ENCODE measurements around the gene FBXL13.
"Not testable (repeated sequence)": the region's sequence is repeated elsewhere in the genome, so short reads cannot be mapped to it uniquely, and the experiment has no call there.

FBXL13 gene

DNA sequence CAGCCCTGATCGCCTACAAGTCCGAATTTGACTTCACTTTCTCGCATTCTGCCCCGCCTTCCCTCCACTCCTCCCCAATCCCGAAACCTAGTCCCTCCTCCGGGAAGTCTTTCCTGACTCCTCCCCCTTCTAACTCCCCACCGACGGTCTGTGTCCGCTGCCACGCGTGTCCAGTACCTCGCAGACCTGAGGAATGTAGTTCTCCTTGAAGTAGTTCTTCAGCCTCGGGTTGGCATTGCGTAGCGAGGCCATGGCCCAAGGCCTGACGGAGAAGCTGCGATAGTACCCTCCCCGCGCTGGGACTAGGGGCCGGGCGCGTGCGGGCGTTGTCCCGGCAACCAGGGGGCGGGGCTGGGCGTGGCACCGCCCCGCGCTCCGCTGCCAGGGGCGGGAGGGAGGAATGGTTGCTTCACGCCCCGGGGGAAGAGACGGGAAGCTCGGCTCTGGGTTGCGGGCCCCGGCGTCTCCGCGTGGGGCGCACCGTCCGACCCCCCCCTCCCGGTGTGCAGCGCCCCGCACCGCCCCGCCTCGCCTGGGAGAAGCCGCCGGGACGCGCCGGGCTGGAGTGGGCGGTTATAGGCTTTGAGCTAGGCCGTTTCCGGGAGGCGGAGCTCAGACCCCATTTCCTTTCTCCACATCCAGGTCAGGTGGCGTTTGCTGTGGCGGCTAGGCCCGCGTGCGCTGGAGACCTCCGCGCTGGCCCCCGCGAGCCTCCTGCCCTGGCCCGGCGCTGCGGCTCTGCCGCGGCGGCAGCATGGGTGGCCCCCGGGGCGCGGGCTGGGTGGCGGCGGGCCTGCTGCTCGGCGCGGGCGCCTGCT, at the start of gene FBXL13, which contains the start of gene ARMC10:
TSS of gene FBXL13 (minus strand) at position 278 of the 818 bp plus-strand sequence.
TSS of gene ARMC10 (plus strand) at position 622 of the 818 bp plus-strand sequence. CDS start at position 755, 133 bp downstream.
- DNase-seq (ENCODE audit: low read depth, low spot score) = peak; percentile 75

DNA sequence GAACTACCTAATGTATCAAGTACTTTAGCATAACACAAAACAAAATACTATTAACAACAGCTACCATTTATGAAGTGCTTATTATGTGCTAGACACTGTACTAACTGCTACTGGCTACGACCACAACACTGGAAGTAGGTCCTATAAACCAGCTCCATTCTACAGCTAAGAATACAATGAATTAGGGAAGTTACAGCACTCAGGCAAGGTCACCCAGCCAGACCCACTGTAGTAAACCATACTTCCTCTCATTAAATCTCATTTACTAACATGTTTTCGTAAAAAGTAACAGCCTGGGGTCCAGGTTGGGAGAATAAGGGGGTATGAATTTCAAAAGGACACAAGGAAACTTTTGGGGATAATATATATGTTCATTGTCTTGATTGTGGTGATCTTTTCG, 48.9 kb upstream of the FBXL13 start:
- no peak for DNase-seq (ENCODE audit: low read depth, low spot score)

DNA sequence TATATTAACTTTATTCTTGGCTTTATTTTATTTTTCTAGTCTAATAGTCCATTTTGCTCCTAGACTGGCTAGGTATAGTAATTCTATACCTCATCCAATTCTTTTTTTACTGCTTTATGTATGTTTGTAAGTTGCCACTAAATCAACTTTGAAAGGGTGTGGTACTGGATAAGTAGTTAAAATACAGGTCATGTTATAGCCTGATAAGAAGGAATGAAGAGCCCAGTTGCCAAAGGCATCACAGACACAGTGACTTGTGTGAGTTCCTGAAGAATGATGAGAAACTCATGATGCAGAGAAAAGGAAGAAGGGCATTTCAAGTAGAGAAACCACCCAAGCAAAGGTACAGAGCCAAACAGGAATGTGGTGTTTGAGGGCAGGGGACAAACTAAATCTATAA, 47.0 kb upstream of the FBXL13 start:
- no peak for DNase-seq (ENCODE audit: low read depth, low spot score)

DNA sequence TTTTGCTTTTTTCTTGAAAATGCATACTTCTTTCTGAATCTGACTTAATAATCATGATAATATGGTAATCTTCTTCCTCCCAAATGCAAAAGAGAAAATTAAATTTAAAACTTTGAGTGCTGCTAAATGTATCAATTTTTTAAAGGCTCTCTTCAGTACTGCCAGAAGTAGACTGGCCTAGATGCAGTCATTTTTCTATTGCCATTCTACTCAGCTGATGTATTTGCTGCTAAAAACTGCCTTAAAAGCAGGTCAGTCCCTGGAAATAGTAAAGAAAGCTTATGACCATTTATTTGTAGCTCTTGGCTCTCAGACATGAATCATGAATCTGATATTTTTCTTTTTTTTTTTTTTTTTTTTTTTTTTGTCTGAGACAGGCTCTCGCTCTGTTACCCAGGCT, 45.8 kb upstream of the FBXL13 start:
- DNase-seq (ENCODE audit: low read depth, low spot score) = no peak

DNA sequence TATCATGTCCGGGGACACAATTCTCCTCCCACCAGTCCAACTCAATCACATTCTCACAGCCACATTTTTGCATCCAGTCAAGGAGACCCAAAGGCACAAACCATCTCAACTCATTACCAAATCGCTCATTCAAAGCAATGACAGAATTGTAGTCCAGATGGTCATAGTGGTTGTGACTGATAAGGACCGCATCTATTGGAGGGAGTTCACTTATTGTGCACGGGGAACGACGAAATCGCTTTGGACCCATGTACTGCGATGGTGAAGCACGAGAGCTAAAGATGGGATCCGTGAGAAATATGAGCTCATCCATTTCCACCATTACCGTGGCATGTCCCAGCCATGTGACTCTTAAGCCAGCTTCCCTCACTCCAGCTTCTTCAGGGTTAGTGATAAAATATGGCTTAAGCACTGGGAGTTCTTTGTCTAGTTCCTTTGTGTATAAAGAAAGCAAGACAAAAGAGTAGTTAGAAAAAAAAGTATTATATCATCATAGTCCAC, 45.2 kb upstream of the FBXL13 start:
- no peak for DNase-seq (ENCODE audit: low read depth, low spot score)

DNA sequence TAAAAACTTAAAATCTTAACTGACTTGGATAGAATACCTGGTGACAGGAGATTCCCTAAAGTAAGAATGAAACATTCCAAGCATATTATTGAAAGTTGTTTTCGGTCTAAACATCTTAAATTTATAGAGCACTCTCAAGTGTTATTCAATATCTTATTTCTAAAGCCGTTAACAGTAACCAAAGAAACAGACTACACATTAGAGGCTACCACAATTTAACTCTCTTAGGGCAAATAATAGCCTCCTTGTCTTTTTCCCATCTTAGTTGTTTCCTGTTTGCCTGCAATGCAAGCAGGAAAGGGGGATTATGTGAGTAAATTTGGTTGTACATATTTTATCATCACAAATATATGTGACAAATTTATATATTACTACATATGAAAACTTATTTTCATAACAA, 42.9 kb upstream of the FBXL13 start:
- no peak for DNase-seq (ENCODE audit: low read depth, low spot score)

DNA sequence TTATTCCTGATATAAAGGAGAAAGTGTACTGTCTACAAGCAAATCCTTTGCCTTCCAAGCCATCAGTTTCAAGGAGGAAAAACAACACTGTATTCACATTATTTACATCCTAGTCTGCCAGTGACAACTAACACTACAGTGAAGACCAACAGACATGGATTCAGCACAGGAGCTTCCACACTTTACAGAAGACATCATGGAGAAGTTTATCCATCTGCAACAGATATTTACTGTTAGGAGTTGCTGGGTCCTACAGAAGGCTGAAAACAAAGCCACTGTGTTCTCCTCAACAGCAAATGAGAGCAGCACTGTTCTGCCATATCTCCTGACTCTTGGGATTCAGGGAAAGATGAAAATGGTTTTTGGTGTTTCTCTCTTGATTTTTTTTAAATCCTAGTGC, 42.4 kb upstream of the FBXL13 start:
- no peak for DNase-seq (ENCODE audit: low read depth, low spot score)

DNA sequence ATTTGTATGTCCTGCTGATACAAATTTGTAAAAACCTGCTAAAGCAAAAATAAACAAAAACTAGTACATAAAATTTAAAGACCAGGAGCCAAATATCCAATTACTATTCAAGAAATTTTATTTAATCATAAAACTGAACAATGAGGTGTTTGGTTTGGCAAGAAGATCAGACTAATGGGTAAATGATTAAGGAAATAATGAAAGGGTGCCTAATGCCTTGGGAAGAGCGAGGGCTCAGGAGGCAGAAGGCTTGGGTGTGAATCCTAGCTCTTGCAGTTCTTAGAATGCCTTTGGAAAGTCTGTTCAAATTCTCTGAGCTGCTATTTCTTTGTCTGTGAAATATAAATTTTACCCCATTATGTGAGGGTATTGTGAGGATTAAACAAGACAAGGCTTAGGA, 41.9 kb upstream of the FBXL13 start:
- DNase-seq (ENCODE audit: low read depth, low spot score) = no peak

DNA sequence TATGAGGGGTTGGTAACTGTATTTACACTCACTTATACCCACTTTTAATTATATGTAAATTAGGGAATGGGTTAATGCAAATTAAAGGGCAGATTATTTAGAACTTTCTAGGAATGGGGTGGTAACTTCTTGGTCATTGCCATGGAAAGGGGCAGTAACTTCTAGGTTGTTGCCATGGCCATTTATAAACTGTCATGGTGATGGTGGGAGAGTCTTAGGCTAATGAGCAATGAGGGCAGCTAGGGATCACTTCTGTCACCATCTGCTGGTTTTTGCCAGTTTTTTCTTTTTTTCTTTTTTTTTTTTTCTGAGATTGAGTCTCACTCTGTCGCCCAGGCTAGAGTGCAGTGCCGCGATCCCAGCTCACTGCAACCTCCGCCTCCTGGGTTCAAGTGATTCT, 41.2 kb upstream of the FBXL13 start:
- DNase-seq (ENCODE audit: low read depth, low spot score) = no peak

DNA sequence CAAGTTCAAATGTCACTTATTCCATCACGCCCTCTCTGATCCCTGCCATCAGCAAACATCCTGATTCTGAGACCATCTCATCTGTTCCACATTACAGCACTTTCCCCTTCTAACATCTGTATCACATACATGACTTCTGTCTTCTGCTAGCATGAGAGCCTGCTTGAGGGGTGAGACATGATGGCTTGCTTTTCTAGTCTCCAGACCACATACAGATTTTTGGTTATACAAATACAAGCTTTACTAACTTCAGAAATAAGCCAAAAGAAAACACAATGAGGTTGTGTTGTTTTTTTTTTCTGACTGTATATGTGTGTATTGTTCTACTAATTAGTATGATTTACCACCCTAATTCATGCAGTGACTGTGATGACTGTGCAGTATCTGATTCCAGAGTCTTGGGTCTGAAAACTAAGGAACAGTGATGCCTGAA, 40.0 kb upstream of the FBXL13 start:
- no peak for DNase-seq (ENCODE audit: low read depth, low spot score)

DNA sequence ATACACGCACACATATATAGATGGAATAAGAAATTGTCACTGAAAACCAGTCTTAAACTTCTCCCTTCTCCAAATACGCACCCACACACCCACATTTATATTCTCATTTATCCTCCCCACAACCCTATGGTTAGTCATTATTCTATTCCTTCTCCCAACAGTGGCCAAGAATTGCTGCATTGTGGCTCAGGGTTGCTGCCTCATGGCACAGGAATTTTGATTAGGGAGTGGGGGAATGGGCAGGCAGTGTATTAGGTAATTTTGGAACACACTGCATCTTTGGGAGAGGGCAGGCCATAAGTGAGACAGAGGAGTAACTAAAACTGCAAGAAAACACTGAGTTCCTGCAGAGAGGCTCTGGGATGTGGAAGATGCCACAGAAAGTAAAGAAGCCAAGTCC, 38.6 kb upstream of the FBXL13 start:
- no peak for DNase-seq (ENCODE audit: low read depth, low spot score)

DNA sequence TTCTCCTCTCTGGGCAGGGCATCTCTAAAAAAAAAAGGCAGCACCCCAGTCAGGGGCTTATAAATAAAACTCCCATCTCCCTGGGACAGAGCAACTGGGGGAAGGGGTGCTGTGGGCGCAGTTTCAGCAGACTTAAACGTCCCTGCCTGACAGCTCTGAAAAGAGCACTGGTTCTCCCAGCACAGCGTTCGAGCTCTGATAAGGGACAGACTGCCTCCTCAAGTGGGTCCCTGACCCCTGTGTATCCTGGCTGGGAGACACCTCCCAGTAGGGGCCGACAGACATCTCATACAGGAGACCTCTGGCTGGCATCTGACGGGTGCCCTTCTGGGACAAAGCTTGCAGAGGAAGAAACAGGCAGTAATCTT, 32.1 kb upstream of the FBXL13 start:
- DNase-seq (ENCODE audit: low read depth, low spot score) = not testable (repeated sequence)

DNA sequence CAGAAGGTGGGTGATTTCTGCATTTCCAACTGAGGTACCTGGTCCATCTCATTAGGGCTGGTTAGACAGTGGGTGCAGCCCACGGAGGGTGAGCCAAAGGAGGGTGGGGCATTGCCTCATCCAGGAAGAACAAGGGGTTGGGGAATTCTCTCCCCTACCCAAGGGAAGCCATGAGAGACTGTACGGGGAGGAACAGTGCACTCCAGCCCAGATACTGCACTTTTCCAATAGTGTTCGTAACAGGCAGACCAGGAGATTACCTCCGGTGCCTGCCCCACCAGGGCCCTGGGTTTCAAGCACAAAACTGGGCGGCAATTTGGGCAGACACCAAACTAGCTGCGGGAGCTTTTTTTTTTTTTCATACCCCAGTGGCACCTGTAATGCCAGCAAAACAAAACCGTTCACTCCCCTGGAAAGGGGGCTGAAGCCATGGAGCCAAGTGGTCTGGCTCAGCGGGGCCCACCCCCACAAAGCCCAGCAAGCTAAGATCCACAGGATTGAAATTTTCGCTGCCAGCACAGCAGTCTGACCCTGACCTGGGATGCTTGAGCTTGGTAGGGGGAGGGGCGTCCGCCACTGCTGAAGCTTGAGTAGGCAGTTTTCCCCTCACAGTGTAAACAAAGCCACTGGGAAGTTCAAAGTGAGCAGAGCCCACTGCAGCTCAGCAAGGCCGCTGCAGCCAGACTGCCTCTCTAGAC, 31.6 kb upstream of the FBXL13 start:
- no peak for DNase-seq (ENCODE audit: low read depth, low spot score)

DNA sequence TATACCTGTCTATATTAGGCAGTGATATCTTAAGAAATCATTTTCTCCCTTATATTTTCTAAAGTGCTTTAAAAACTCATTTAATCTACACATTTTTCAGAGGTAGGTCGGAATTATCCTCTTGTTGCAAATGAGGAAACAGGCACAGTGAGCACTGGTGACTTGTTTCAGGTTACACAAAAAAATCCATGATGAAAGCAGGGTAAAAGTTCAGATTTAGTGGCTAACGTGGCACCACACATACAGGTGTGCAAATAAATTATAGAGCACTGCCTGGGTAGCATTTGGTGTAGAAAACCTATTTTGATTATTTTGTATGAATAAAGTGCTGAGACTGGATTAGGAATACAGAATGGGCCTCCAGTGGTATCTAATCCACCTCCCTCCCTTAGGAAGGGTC, 26.9 kb upstream of the FBXL13 start:
- DNase-seq (ENCODE audit: low read depth, low spot score) = no peak

DNA sequence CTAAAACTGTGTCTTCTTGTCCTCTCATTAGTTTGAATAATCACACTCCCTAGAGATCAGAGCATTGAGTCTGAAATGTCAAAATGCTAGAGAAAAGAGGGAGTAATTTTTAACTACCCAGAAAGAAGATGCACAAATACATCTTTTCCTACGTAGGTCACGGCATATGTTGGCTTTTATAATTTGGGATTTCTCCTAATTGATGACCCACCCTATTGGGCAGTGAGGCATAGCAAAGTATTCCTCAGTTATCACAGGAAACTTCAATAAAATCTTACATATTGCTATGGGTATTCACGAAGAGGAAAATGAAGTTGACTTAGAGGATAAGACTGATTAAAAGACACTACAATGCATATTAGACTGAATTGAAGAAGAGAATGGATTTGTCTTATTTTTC, 25.8 kb upstream of the FBXL13 start:
- DNase-seq (ENCODE audit: low read depth, low spot score) = no peak

DNA sequence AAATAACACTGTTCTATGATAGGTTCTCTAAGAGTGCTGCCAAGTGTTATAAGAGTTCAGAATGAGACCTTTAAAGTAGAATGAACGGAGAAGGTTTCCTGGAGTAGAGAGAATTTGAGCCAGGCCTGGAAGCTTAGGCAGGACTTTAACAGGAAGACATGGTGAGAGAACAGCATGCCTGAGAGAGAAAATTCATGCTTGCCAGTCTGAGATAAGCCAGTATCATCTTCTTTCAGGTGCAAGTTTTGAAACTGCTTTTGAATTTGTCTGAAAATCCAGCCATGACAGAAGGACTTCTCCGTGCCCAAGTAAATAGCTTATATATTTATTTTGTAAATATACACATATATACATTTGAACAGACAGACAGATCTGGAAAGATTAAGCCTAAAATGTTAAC, 22.4 kb upstream of the FBXL13 start:
- DNase-seq (ENCODE audit: low read depth, low spot score) = no peak

DNA sequence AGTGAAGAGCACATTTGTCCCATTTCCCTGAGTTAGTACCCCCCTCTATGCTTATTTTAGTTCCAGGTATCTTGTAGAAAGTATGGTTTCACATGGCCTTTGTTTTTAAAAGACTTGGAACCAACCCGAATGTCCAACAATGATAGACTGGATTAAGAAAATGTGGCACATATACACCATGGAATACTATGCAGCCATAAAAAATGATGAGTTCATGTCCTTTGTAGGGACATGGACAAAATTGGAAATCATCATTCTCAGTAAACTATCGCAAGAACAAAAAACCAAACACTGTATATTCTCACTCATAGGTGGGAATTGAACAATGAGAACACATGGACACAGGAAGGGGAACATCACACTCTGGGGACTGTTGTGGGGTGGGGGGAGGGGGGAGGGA, 21.0 kb upstream of the FBXL13 start:
- not testable (repeated sequence) for DNase-seq (ENCODE audit: low read depth, low spot score)

DNA sequence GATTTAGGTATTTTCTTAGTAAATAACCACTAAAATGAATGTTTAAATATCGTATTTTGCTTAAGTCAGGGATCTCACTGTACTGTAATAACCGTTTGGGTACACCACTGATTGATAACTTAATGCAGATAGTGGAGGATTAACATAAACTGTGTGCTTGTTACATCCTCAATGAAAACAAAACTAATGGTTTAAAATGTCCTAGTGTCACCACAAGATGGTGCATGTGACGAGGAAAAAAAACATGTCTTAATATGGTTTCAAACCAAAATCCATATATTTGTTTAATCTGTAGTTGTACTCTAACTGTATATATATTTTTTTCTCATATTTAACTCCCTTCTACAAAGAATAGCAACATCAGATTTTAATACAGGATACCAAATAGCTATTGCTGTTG, 19.5 kb upstream of the FBXL13 start:
- DNase-seq (ENCODE audit: low read depth, low spot score) = no peak

DNA sequence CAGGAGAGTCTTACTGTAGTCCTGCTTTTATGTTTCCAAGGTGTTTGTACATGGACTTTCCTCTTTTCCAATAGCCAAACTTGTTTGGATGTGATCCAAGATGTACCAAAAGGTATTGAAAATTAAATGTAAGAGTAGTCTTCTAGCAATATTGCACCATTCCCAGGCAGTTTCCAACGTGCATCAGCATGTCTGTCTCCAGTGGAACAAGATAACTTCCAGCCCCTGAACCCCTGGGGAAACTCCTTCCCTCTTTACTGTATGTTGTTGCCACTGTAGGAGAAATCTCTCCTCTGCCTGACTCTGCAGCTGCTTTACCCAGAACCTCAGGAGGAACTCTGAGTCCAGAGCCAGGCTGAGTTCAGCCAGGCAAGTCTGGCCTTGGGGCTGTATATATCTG, 18.8 kb upstream of the FBXL13 start:
- no peak for DNase-seq (ENCODE audit: low read depth, low spot score)

DNA sequence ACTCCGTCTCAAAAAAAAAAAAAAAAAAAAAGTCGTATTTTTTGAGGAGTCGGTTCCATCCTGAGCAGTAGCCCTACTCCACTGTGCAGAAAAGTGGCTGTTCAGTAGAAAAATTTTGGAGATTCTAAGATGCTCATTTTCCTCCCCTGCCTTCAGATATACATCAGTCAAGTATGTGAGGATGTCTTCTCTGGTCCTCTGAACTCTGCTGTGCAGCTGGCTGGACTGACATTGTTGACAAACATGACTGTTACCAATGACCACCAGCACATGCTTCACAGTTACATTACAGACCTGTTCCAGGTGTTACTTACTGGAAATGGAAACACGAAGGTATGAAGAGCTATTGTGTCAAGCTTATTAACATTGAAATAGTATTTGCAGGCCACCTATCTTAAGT, 17.7 kb upstream of the FBXL13 start:
- not testable (repeated sequence) for DNase-seq (ENCODE audit: low read depth, low spot score)

DNA sequence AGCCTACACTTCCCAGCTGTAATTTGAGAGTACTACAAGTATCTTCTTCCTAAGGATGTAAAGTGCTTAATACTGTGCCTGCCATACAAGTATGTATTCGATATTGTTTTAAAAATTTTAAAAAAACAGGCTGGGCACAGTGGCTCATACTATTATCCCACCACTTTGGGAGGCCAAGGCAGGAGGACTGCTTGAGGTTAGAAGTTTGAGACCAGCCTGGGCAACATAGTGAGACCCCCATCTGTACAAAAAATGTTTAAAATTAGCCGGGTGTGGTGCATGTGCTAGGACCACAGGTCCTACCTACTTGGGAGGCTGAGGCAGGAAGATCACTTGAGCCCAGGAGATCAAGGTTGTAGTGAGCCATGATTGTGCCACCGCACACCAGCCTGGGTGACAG, 8.6 kb upstream of the FBXL13 start:
- no peak for DNase-seq (ENCODE audit: low read depth, low spot score)

DNA sequence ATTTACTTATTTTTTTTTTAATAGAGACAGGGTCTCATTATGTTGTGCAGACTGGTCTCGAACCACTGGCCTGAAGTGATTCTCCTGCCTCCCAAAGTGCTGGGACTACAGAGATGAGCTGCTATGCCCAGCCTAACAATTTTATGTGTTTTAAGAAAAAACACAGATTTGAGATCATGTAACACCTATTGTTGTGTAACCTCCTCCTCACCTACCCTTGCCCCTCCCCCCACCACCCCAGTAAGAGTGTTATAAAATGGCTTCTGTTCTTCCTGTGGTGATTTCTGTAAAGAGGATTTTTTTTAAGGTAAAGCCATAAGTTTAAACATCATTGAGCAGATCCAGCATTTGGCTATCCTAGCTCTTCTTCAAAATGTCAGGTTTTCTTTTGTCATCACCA, 7.9 kb upstream of the FBXL13 start:
- no peak for DNase-seq (ENCODE audit: low read depth, low spot score)

DNA sequence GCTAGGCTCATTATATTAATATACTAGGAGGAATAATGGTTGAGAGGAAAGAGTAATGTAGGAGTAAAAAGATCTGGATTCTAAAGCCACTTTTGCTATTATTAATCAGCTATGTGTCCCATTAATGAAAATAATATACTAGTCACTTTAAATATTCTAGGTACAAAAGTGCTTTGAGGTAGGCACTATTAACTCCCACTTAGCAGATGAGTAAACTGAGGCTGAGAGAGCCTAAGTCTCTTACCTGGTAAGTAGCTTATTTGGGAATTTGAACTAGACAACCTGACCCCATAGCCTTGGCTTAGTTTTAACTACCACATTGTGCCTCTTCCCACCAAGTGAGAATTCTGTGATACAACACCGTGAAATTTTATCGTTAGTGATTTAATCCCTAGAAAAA, 6.3 kb upstream of the FBXL13 start:
- DNase-seq (ENCODE audit: low read depth, low spot score) = no peak

Measured in brain pericyte (primary cell).